Mesenchymal stem cell (in vitro differentiated cells and primary cell): Measurements from ENCODE around the gene RHBDD1.
A peak's percentile ranks its signal among the peaks of the same experiment; 100 is the strongest.

Experiments
- DNase-seq: peaks from one replicate; pipeline ENCODE4 v3.0.0-alpha.2; 2013
- H2AFZ ChIP-seq: one replicate; pipeline ENCODE4 v1.6.1; 2013; ENCODE audit warnings: low read depth, mild to moderate bottlenecking, control low read depth, inconsistent platforms, low read length, moderate library complexity
- H2AK5ac ChIP-seq: 2 replicates; pipeline ENCODE4 v1.6.1; 2013; ENCODE audit warnings: low read length, moderate library complexity, mild to moderate bottlenecking, inconsistent platforms; ENCODE audit not compliant: severe bottlenecking
- H2BK120ac ChIP-seq: one replicate; pipeline ENCODE4 v1.6.1; 2013; ENCODE audit warnings: low read depth, mild to moderate bottlenecking, inconsistent platforms, low read length, moderate library complexity
- H2BK12ac ChIP-seq, 2 experiments: one replicate each; pipeline ENCODE4 v1.6.1; 2013; ENCODE audit warnings: inconsistent platforms in 2 of 2, low read length in 2 of 2, mild to moderate bottlenecking in 2 of 2, moderate library complexity in 2 of 2, control low read depth in 1 of 2
- H2BK15ac ChIP-seq: one replicate; pipeline ENCODE4 v1.6.1; 2013; ENCODE audit warnings: mild to moderate bottlenecking, low read depth, inconsistent platforms; ENCODE audit not compliant: poor library complexity, severe bottlenecking
- H2BK5ac ChIP-seq: 2 replicates; pipeline ENCODE4 v1.6.1; 2013; ENCODE audit warnings: low read depth, mild to moderate bottlenecking, low read length, control low read depth, inconsistent platforms; ENCODE audit not compliant: poor library complexity, severe bottlenecking
- H3K14ac ChIP-seq, 2 experiments: one replicate each; pipeline ENCODE4 v1.6.1; 2013; ENCODE audit warnings: inconsistent platforms in 2 of 2, low read length in 2 of 2, control low read depth in 1 of 2, mild to moderate bottlenecking in 1 of 2, moderate library complexity in 1 of 2
- H3K18ac ChIP-seq, 2 experiments: one replicate each; pipeline ENCODE4 v1.6.1; 2013; ENCODE audit warnings: inconsistent platforms in 2 of 2, low read length in 2 of 2, control low read depth in 1 of 2, low read depth in 1 of 2, mild to moderate bottlenecking in 1 of 2
- H3K23ac ChIP-seq, 2 experiments: one replicate each; pipeline ENCODE4 v1.6.1; 2013; ENCODE audit warnings: inconsistent platforms in 2 of 2, low read length in 2 of 2, mild to moderate bottlenecking in 2 of 2, moderate library complexity in 2 of 2, control low read depth in 1 of 2
- H3K27ac ChIP-seq: 2 replicates; pipeline ENCODE4 v1.5.1; 2013; ENCODE audit warnings: mild to moderate bottlenecking, moderate library complexity, low read length, control low read depth, inconsistent platforms; ENCODE audit not compliant: poor library complexity, severe bottlenecking
- H3K27me3 ChIP-seq, 2 experiments: 2 replicates each; pipeline versions ENCODE4 v1.6.1 to v1.7.0; 2013; ENCODE audit warnings: low read length in 2 of 2, mild to moderate bottlenecking in 2 of 2, moderate library complexity in 2 of 2, control low read depth in 1 of 2, inconsistent platforms in 1 of 2; ENCODE audit not compliant: control insufficient read depth in 1 of 2, insufficient read depth in 1 of 2
- H3K36me3 ChIP-seq, 2 experiments: 2 replicates each; pipeline versions ENCODE4 v1.6.1 to v1.7.0; 2013; ENCODE audit warnings: low read length in 2 of 2, control low read depth in 1 of 2, inconsistent platforms in 1 of 2, low read depth in 1 of 2, mild to moderate bottlenecking in 1 of 2; ENCODE audit not compliant: insufficient read depth in 2 of 2, control insufficient read depth in 1 of 2
- H3K4ac ChIP-seq, 2 experiments: one replicate each; pipeline ENCODE4 v1.6.1; 2013; ENCODE audit warnings: inconsistent platforms in 2 of 2, low read length in 2 of 2, mild to moderate bottlenecking in 2 of 2, moderate library complexity in 2 of 2, control low read depth in 1 of 2, low read depth in 1 of 2
- H3K4me1 ChIP-seq: 2 replicates; pipeline ENCODE4 v1.6.1; 2013; ENCODE audit warnings: low read depth, low read length, control low read depth; ENCODE audit not compliant: control insufficient read depth, insufficient read depth
- H3K4me2 ChIP-seq: 2 replicates; pipeline ENCODE4 v1.6.1; 2013; ENCODE audit warnings: low read length, mild to moderate bottlenecking, inconsistent platforms; ENCODE audit not compliant: poor library complexity, severe bottlenecking
- H3K4me3 ChIP-seq, 2 experiments: 2 replicates each; pipeline versions ENCODE4 v1.5.1 to v1.7.0; 2013; ENCODE audit warnings: low read length in 2 of 2, mild to moderate bottlenecking in 2 of 2, control low read depth in 1 of 2, low read depth in 1 of 2; ENCODE audit not compliant: insufficient read depth in 1 of 2
- H3K79me1 ChIP-seq: replicated peaks from 2 replicates; pipeline ENCODE4 v1.6.1; 2013; ENCODE audit warnings: mild to moderate bottlenecking, control low read depth, low read length, inconsistent platforms; ENCODE audit not compliant: poor library complexity, severe bottlenecking
- H3K9ac ChIP-seq: 2 replicates; pipeline ENCODE4 v1.7.0; 2013; ENCODE audit warnings: mild to moderate bottlenecking, low read length, moderate library complexity
- H3K9me3 ChIP-seq: 2 replicates; pipeline ENCODE4 v1.7.0; 2013; ENCODE audit warnings: mild to moderate bottlenecking, low read length; ENCODE audit not compliant: control insufficient read depth
- H4K8ac ChIP-seq: one replicate; pipeline ENCODE4 v1.6.1; 2013; ENCODE audit warnings: inconsistent platforms, mild to moderate bottlenecking, low read length, moderate library complexity
- H4K91ac ChIP-seq: one replicate; pipeline ENCODE4 v1.6.1; 2013; ENCODE audit warnings: mild to moderate bottlenecking, low read length, inconsistent platforms
- WGBS: methylation state at CpG from one replicate; pipeline ENCODE4 v1.1.7; 2013; ENCODE audit warnings: mixed read lengths; 5-methylcytosine and 5-hydroxymethylcytosine counted together

Gene RHBDD1

DNA sequence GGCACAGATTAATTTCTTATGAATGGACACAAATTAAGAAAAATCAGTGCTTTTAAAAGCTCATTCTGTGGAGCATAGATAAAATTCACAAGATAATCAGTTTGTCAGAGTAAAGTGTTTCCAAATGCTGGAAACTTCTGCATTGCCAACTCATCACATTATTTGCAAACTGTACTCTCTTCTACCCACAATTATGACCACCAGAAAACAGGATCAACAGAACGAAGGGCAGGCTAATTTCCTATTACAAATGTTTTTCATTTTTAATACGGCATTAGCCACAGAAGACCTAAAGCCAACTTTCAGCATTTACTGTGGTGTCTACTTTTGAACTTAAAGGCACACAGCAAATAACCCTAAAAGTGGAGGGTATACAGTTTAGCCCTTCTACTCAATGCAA lies 42.2 kb upstream of the RHBDD1 start:
- Histone ChIP-seq H2AK5ac (no peak overlapping the region), H2BK12ac (no peak overlapping the region), H2AFZ (no peak overlapping the region), H3K27me3 (no peaks in the 10 kb centered on the region), H3K9me3 (no peaks in the 10 kb centered on the region), H3K9ac (peak overlapping the region; percentile 95), H3K4me1 (peaks cover 37% of the 10 kb centered on the region), H3K79me1 (peaks cover 5% of the 10 kb centered on the region), H3K14ac (no peak overlapping the region), H2BK120ac (no peak overlapping the region), H2BK5ac (no peak overlapping the region), H3K36me3 (peaks cover 30 to 32% of the 10 kb centered on the region in 2 experiments), H4K8ac (no peak overlapping the region), H2BK15ac (no peak overlapping the region), H3K4me3 (peak overlapping the region in 1 of 2 experiments; percentile 86), H3K27ac (peak overlapping the region; percentile 11), H3K23ac (no peak overlapping the region), H3K4me2 (peak overlapping the region; percentile 53), H3K4ac (no peak overlapping the region), H3K18ac (no peak overlapping the region), H4K91ac (no peak overlapping the region)
- WGBS = 11% methylated on average over 2 of the region's 2 CpGs
- DNase-seq = no peak

GRCh38 chr2:226794196-226794661 lies 41.6 kb upstream of the RHBDD1 start:
- no peak overlapping the region for H4K91ac ChIP-seq
- peak overlapping the region in 1 of 2 experiments; percentile 86 for H3K4me3 ChIP-seq
- peak overlapping the region; percentile 67 for H3K4me2 ChIP-seq
- H3K27ac ChIP-seq = peak overlapping the region; percentile 11
- peaks cover 30 to 32% of the 10 kb centered on the region in 2 experiments for H3K36me3 ChIP-seq
- peak; percentile 45 for DNase-seq
- no peak overlapping the region for H2BK12ac ChIP-seq
- no peak overlapping the region for H3K4ac ChIP-seq
- no CpG with 5 or more reads among the region's 4 CpGs for WGBS
- no peak overlapping the region for H2AFZ ChIP-seq
- H3K23ac ChIP-seq = no peak overlapping the region
- H2BK5ac ChIP-seq = no peak overlapping the region
- H3K18ac ChIP-seq = peak overlapping the region in 1 of 2 experiments; percentile 9
- no peaks in the 10 kb centered on the region for H3K27me3 ChIP-seq
- no peaks in the 10 kb centered on the region for H3K9me3 ChIP-seq
- peaks cover 5% of the 10 kb centered on the region for H3K79me1 ChIP-seq
- H3K9ac ChIP-seq = peak overlapping the region; percentile 95
- no peak overlapping the region for H2AK5ac ChIP-seq
- peaks cover 37% of the 10 kb centered on the region for H3K4me1 ChIP-seq
- no peak overlapping the region for H2BK15ac ChIP-seq
- no peak overlapping the region for H4K8ac ChIP-seq
- no peak overlapping the region for H3K14ac ChIP-seq
- H2BK120ac ChIP-seq = no peak overlapping the region

- H3K4me2 ChIP-seq = peak overlapping the region; percentile 67
- no peak overlapping the region for H2BK12ac ChIP-seq
- H2BK15ac ChIP-seq = no peak overlapping the region
- peak overlapping the region; percentile 28 to 86 for H3K4me3 ChIP-seq
- H2BK5ac ChIP-seq = no peak overlapping the region
- no peak overlapping the region for H3K23ac ChIP-seq
- H3K14ac ChIP-seq = no peak overlapping the region
- H3K27ac ChIP-seq = peak overlapping the region; percentile 11
- peaks cover 37% of the 10 kb centered on the region for H3K4me1 ChIP-seq
- H2BK120ac ChIP-seq = no peak overlapping the region
- H2AK5ac ChIP-seq = no peak overlapping the region
- H3K36me3 ChIP-seq = peaks cover 30 to 32% of the 10 kb centered on the region in 2 experiments
- no peaks in the 10 kb centered on the region for H3K27me3 ChIP-seq
- no peaks in the 10 kb centered on the region for H3K9me3 ChIP-seq
- peak overlapping the region in 1 of 2 experiments; percentile 67 for H3K18ac ChIP-seq
- no peak overlapping the region for H4K8ac ChIP-seq
- H3K4ac ChIP-seq = no peak overlapping the region
- DNase-seq = peak; percentile 69
- peaks cover 3% of the 10 kb centered on the region for H3K79me1 ChIP-seq
- no peak overlapping the region for H4K91ac ChIP-seq
- no peak overlapping the region for H2AFZ ChIP-seq
- H3K9ac ChIP-seq = peak overlapping the region; percentile 95
- 1% methylated on average over 5 of the region's 9 CpGs for WGBS
These were observed 41.1 kb upstream of the RHBDD1 start for GRCh38 chr2:226794751-226795171.

- H3K9me3 ChIP-seq = no peaks in the 10 kb centered on the region
- H3K36me3 ChIP-seq = peaks cover 30 to 32% of the 10 kb centered on the region in 2 experiments
- DNase-seq = no peak
- H3K18ac ChIP-seq = peak overlapping the region; percentile 85 to 99
- 64% methylated on average over 26 of the region's 26 CpGs for WGBS
- H3K9ac ChIP-seq = peak overlapping the region; percentile 95
- peak overlapping the region in 1 of 2 experiments; percentile 89 for H2BK12ac ChIP-seq
- no peaks in the 10 kb centered on the region for H3K27me3 ChIP-seq
- no peak overlapping the region for H2AFZ ChIP-seq
- peaks cover 39% of the 10 kb centered on the region for H3K4me1 ChIP-seq
- H4K8ac ChIP-seq = peak overlapping the region; percentile 40
- H3K14ac ChIP-seq = peak overlapping the region in 1 of 2 experiments; percentile 91
- H3K4ac ChIP-seq = peak overlapping the region; percentile 65 to 78
- peak overlapping the region; percentile 28 for H3K27ac ChIP-seq
- H2BK15ac ChIP-seq = peak overlapping the region; percentile 71
- peaks cover 2% of the 10 kb centered on the region for H3K79me1 ChIP-seq
- H2BK120ac ChIP-seq = peak overlapping the region; percentile 19
- H2BK5ac ChIP-seq = no peak overlapping the region
- H4K91ac ChIP-seq = peak overlapping the region; percentile 91
- H2AK5ac ChIP-seq = peak overlapping the region; percentile 3
- H3K23ac ChIP-seq = peak overlapping the region in 1 of 2 experiments; percentile 86
- peak overlapping the region; percentile 67 for H3K4me2 ChIP-seq
- peak overlapping the region; percentile 50 to 86 for H3K4me3 ChIP-seq
These were observed 40.4 kb upstream of the RHBDD1 start for GRCh38 chr2:226795281-226796011.
